ENCODE measurements around the gene CSPG4. TPM values are rescaled to one million over a fixed set of nuclear protein-coding genes. Genes with fewer than 3 reads are reported as not detected.
"Not testable (repeated sequence)": the region's sequence is repeated elsewhere in the genome, so short reads cannot be mapped to it uniquely, and the experiment has no call there.

Gene CSPG4
- total and polyA plus RNA-seq, 10 donors = 0.89 to 28.6 (median 7.4) TPM

- TF ChIP-seq POLR2A (IDR thresholded peaks at IDR 0.05) = no peak
- TF ChIP-seq POLR2AphosphoS5 (IDR thresholded peaks at IDR 0.05) = peak in 2 of 3 donors; percentile 3 to 25
- TF ChIP-seq CTCF (IDR thresholded peaks at IDR 0.05 in 8 of 11, conservative IDR thresholded peaks at IDR 0.05 in 3 of 11) = peak in 1 of 11 experiments; percentile 30
- intact Hi-C loops (cut with DNase I; ENCODE audit: low total_unique reads) = no loop called here
- peak overlapping the region in 1 of 8 donors; percentile 0 for H3K4me3 ChIP-seq
- WGBS, 5 donors = 21 to 36% (median 31%) methylated on average over 19 to 20 of the region's 20 CpGs
- H3K9me3 ChIP-seq = no peaks in the 10 kb centered on the region
- H3K36me3 ChIP-seq = no peaks in the 10 kb centered on the region
- peak overlapping the region in 3 of 8 donors; percentile 43 to 59 (median 48) for H3K27ac ChIP-seq
- H3K27me3 ChIP-seq (replicated peaks in 1 of 7) = peaks cover 0 to 26% (median 0%) of the 10 kb centered on the region in 7 donors
- H3K4me1 ChIP-seq = peaks cover 24 to 69% (median 51%) of the 10 kb centered on the region in 6 donors
- DNase-seq = peak; percentile 74
Measured at GRCh38 chr15:75694241-75695182, 18.1 kb downstream of the CSPG4 start.

DNA sequence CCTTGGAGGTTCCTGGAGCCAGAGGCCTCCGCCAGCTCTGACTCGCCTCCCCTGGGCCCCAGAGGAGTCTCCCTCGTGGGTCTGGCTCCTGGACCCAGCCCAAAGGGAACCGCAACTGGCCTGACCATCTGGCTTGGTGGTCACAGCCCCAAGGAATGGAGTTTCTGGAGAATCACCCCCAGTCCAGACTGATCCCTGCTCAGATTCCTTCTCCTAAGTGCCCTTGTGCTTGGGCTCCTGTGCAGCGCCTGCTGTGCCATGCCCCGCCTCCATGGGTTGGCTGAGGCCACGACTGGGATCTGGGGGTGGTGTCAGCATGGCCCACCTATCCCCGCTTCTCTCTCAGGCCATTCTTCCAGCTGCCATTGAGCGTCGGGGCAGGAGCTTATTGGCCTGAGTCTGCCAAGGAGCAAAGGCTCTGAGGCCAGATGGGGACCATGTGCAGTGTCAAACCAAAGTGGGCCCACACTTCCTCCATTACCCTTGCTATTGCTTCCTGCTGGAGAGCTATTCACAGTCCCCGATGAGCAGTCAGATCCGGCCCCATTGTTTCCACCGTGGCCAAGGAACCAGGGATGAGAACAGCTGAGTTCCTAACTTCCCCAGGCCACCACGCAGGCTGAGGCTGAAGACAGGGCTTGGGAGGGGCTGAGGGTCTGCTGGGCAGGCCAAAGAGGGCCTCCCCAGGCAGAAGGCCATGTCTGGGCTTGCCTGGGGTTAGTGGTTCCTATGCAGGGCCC lies 19.0 kb downstream of the CSPG4 start:
- DNase-seq = peak; percentile 74
- Histone ChIP-seq H3K27me3 (replicated peaks in 1 of 7) (peaks cover 0 to 25% (median 0%) of the 10 kb centered on the region in 7 donors), H3K4me3 (no peak overlapping the region), H3K4me1 (peaks cover 23 to 60% (median 44%) of the 10 kb centered on the region in 6 donors), H3K36me3 (no peaks in the 10 kb centered on the region), H3K9me3 (no peaks in the 10 kb centered on the region), H3K27ac (peak overlapping the region in 3 of 8 donors; percentile 43 to 59 (median 48))
- 29 to 42% (median 36%) methylated on average over 7 to 14 of the region's 14 CpGs for WGBS, 5 donors
- intact Hi-C loops (cut with DNase I; ENCODE audit: low total_unique reads) = no loop called here
- no peak for TF ChIP-seq POLR2AphosphoS5 (IDR thresholded peaks at IDR 0.05)
- no peak for TF ChIP-seq CTCF (IDR thresholded peaks at IDR 0.05 in 8 of 11, conservative IDR thresholded peaks at IDR 0.05 in 3 of 11)
- TF ChIP-seq POLR2A (IDR thresholded peaks at IDR 0.05) = no peak

- intact Hi-C loops (cut with DNase I; ENCODE audit: low total_unique reads); DNase-seq; H3K36me3 ChIP-seq; H3K27ac ChIP-seq; H3K9me3 ChIP-seq; H3K4me3 ChIP-seq: not testable (repeated sequence)
- peaks cover 23 to 54% (median 44%) of the 10 kb centered on the region in 6 donors for H3K4me1 ChIP-seq
- 36 to 68% (median 57%) methylated on average over 5 to 11 of the region's 15 CpGs for WGBS, 5 donors
- H3K27me3 ChIP-seq (replicated peaks in 1 of 7) = peaks cover 0 to 27% (median 0%) of the 10 kb centered on the region in 7 donors
Measured at GRCh38 chr15:75693028-75693427, 19.6 kb downstream of the CSPG4 start.

GRCh38 chr15:75692311-75692710 lies 20.3 kb downstream of the CSPG4 start:
- Histone ChIP-seq H3K27me3 (replicated peaks in 1 of 7) (peaks cover 0 to 35% (median 0%) of the 10 kb centered on the region in 7 donors), H3K4me1 (peaks cover 23 to 50% (median 43%) of the 10 kb centered on the region in 6 donors)
- H3K27ac ChIP-seq; H3K9me3 ChIP-seq; H3K4me3 ChIP-seq; DNase-seq; H3K36me3 ChIP-seq; intact Hi-C loops (cut with DNase I; ENCODE audit: low total_unique reads): not testable (repeated sequence)
- 46 to 60% (median 53%) methylated on average over 4 of the region's 4 CpGs for WGBS, 5 donors

DNA sequence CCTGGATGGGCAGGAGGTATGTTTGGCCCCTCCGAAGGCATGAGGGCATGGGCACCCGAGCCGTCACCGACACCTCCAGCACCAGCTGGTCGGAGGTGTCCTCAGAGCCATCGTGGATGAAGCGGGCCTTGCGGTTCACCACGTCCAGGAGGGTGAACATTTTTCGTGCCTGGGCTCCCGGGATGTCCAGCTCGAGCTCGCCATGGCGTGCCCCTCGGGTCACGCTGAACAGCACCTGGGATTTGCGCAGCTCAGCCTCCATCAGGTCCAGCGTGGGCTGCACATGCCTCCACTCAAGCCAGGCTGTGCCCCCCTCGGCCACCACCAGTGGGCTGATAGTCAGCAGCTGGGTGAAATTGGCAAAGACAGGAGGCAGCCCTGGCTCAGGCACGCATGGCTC lies 23.2 kb downstream of the CSPG4 start:
- intact Hi-C loops (cut with DNase I; ENCODE audit: low total_unique reads); H3K36me3 ChIP-seq; H3K27ac ChIP-seq; H3K9me3 ChIP-seq; H3K4me3 ChIP-seq; DNase-seq: not testable (repeated sequence)
- WGBS, 5 donors = 87 to 96% (median 92%) methylated on average over 3 to 20 of the region's 20 CpGs; no CpG with 5 or more reads in 1 of the 5 donors
- Histone ChIP-seq H3K27me3 (replicated peaks in 1 of 7) (peaks cover 0 to 31% (median 0%) of the 10 kb centered on the region in 7 donors), H3K4me1 (peaks cover 11 to 27% (median 14%) of the 10 kb centered on the region in 6 donors)
